Naive thymus-derived CD8-positive, alpha-beta T cell (primary cell): ENCODE measurements around the gene MMP3. TPM values are rescaled to one million over a fixed set of nuclear protein-coding genes. Genes with fewer than 3 reads are reported as not detected.

Experiments
- ATAC-seq, 2 donors: fragments of 150-1000 bp; cut with Tn5 transposase in 1 of 2; sonication (Bioruptor Pico), chemical (Tn5 transposase) in 1 of 2; 1 replicate in 1 of 2; 2 replicates in 1 of 2; pipeline ENCODE4 v1.10.0; 2021; ENCODE audit warnings: mild to moderate bottlenecking in 2 of 2, moderate library complexity in 2 of 2
- POLR2A ChIA-PET: fragments of 350-600 bp; sonication (Branson Sonifier 250); formaldehyde crosslinking; loops from one replicate; lab custom pipeline; 2021; ENCODE audit warnings: antibody characterized with exemption; lab: Charles Lee
- DNase-seq, 10 donors: peaks; one replicate each; pipeline versions ENCODE4 v3.0.0 to v3.0.0-alpha.2; 2020 to 2022
- H3K27ac Mint-ChIP-seq, 10 donors: one replicate each; pipeline ENCODE4 v1.8.0; 2020 to 2022; ENCODE audit warnings: mild to moderate bottlenecking in 10 of 10, mixed read lengths in 10 of 10, moderate library complexity in 4 of 10, inconsistent platforms in 1 of 10
- H3K27me3 Mint-ChIP-seq, 5 donors: one replicate each; pipeline ENCODE4 v1.8.0; 2021 to 2022; ENCODE audit warnings: mixed read lengths in 5 of 5
- H3K36me3 Mint-ChIP-seq, 3 donors: one replicate each; pipeline ENCODE4 v1.8.0; 2020 to 2022; ENCODE audit warnings: mixed read lengths in 3 of 3, mild to moderate bottlenecking in 2 of 3, inconsistent platforms in 1 of 3
- H3K4me1 Mint-ChIP-seq, 4 donors: one replicate each; pipeline ENCODE4 v1.8.0; 2021 to 2022; ENCODE audit warnings: mixed read lengths in 4 of 4
- H3K4me3 Mint-ChIP-seq, 10 donors: one replicate each; pipeline ENCODE4 v1.8.0; 2020 to 2022; ENCODE audit warnings: mild to moderate bottlenecking in 10 of 10, mixed read lengths in 10 of 10, moderate library complexity in 6 of 10, inconsistent platforms in 1 of 10
- H3K9me3 Mint-ChIP-seq, 9 donors: one replicate each; pipeline ENCODE4 v1.8.0; 2020 to 2022; ENCODE audit warnings: mixed read lengths in 9 of 9, mild to moderate bottlenecking in 3 of 9, inconsistent platforms in 1 of 9, moderate library complexity in 1 of 9
- polyA plus RNA-seq, 3 donors: library from polyadenylated mRNA; unstranded; fragments of 300-500 nt; fragmentation: Illumina TruSeq; gene quantifications; one replicate each; pipeline ENCODE4 v1.2.3, GENCODE V29; 2021
- total RNA-seq, 8 experiments: library from RNA in 2 of 8; stranded (reverse) in 2 of 8; gene quantifications; one replicate each; pipeline ENCODE4 v1.2.3 and lab custom pipeline; 2021 to 2026

Gene MMP3
- total and polyA plus RNA-seq, 5 experiments from 2014 or later: not detected

GRCh38 chr11:102799681-102800340 is 43.6 kb downstream of the MMP3 start:
- no peak for DNase-seq
- Mint-ChIP-seq H3K9me3 (no peaks in the 10 kb centered on the region), H3K4me1 (no peaks in the 10 kb centered on the region), H3K27me3 (peaks cover 7 to 22% (median 11%) of the 10 kb centered on the region in 5 donors), H3K36me3 (no peaks in the 10 kb centered on the region), H3K27ac (no peak overlapping the region), H3K4me3 (no peak overlapping the region)
- ATAC-seq: no peak
- POLR2A ChIA-PET: no interaction called here

GRCh38 chr11:102798012-102798746 is 45.2 kb downstream of the MMP3 start, which contains the start of gene MMP1:
Gene MMP1 (minus strand): TSS chr11:102798160. CDS start chr11:102798092, 68 bp downstream.
- POLR2A ChIA-PET: no interaction called here

GRCh38 chr11:102794382-102794781 is 49.0 kb downstream of the MMP3 start:
- Mint-ChIP-seq H3K4me1 (no peaks in the 10 kb centered on the region), H3K36me3 (no peaks in the 10 kb centered on the region), H3K9me3 (no peaks in the 10 kb centered on the region), H3K27me3 (peaks cover 0 to 10% (median 2%) of the 10 kb centered on the region in 5 donors), H3K27ac (no peak overlapping the region), H3K4me3 (no peak overlapping the region)
- DNase-seq: no peak
- POLR2A ChIA-PET: no interaction called here
- peak in 1 of 2 donors; percentile 32 for ATAC-seq

More at GRCh38 chr11:102798012-102798746, 45.2 kb downstream of the MMP3 start, which contains the start of gene MMP1:
- Mint-ChIP-seq H3K4me3 (no peak within 1 kb of the TSS), H3K27me3 (peaks cover 0 to 7% (median under 1%) of the 10 kb centered on the region in 5 donors), H3K9me3 (no peaks in the 10 kb centered on the region), H3K36me3 (no peaks in the 10 kb centered on the region), H3K27ac (no peak within 1 kb of the TSS), H3K4me1 (no peaks in the 10 kb centered on the region)
- DNase-seq (no peak), ATAC-seq (no peak)

- peaks cover 0 to 12% (median 2%) of the 10 kb centered on the region in 5 donors for H3K27me3 Mint-ChIP-seq
Measured at GRCh38 chr11:102793677-102794290, 49.6 kb downstream of the MMP3 start.

GRCh38 chr11:102792604-102793003 is 50.8 kb downstream of the MMP3 start:
- POLR2A ChIA-PET: no interaction called here
- Mint-ChIP-seq H3K36me3 (no peaks in the 10 kb centered on the region), H3K27me3 (peaks cover 0 to 15% (median 2%) of the 10 kb centered on the region in 5 donors), H3K9me3 (no peaks in the 10 kb centered on the region), H3K4me3 (no peak overlapping the region), H3K4me1 (no peaks in the 10 kb centered on the region), H3K27ac (no peak overlapping the region)
- DNase-seq (no peak), ATAC-seq (no peak)

More at GRCh38 chr11:102793677-102794290, 49.6 kb downstream of the MMP3 start:
- Mint-ChIP-seq H3K4me3 (no peak overlapping the region), H3K4me1 (no peaks in the 10 kb centered on the region), H3K36me3 (no peaks in the 10 kb centered on the region), H3K27ac (no peak overlapping the region), H3K9me3 (no peaks in the 10 kb centered on the region)
- POLR2A ChIA-PET: no interaction called here
- no peak for DNase-seq
- ATAC-seq: no peak

- Mint-ChIP-seq H3K4me1 (no peaks in the 10 kb centered on the region), H3K4me3 (no peak overlapping the region), H3K27ac (no peak overlapping the region), H3K36me3 (no peaks in the 10 kb centered on the region), H3K27me3 (peaks cover 0 to 15% (median 2%) of the 10 kb centered on the region in 5 donors), H3K9me3 (no peaks in the 10 kb centered on the region)
- no peak for ATAC-seq
- POLR2A ChIA-PET: no interaction called here
- no peak for DNase-seq
Measured at GRCh38 chr11:102791271-102792036, 52.0 kb downstream of the MMP3 start.

- H3K4me1 Mint-ChIP-seq: no peaks in the 10 kb centered on the region
- no peak overlapping the region for H3K4me3 Mint-ChIP-seq
- H3K27me3 Mint-ChIP-seq: peaks cover 0 to 15% (median 5%) of the 10 kb centered on the region in 5 donors
- H3K36me3 Mint-ChIP-seq: no peaks in the 10 kb centered on the region
- no peak for DNase-seq
- POLR2A ChIA-PET: no interaction called here
- ATAC-seq: no peak
- H3K9me3 Mint-ChIP-seq: peaks cover 0 to 3% (median 0%) of the 10 kb centered on the region in 9 donors
- H3K27ac Mint-ChIP-seq: no peak overlapping the region
Measured at GRCh38 chr11:102788334-102788995, 54.9 kb downstream of the MMP3 start.

Other genes starting within 250 kb of the MMP3 start
- not detected for gene MMP20, start 218.3 kb downstream of the MMP3 start, total RNA-seq
- not detected for gene MMP20, start 218.3 kb downstream of the MMP3 start, polyA plus RNA-seq
- not detected for gene MMP27, start 137.8 kb downstream of the MMP3 start, total RNA-seq
- not detected for gene MMP27, start 137.8 kb downstream of the MMP3 start, polyA plus RNA-seq
- not detected for gene MMP8, start 118.7 kb downstream of the MMP3 start, total RNA-seq
- not detected for gene MMP8, start 118.7 kb downstream of the MMP3 start, polyA plus RNA-seq
- not detected for gene MMP10, start 63.0 kb downstream of the MMP3 start, total RNA-seq
- not detected for gene MMP10, start 63.0 kb downstream of the MMP3 start, polyA plus RNA-seq
- gene MMP1, start 45.4 kb downstream of the MMP3 start, total RNA-seq: not detected
- gene MMP1, start 45.4 kb downstream of the MMP3 start, polyA plus RNA-seq: not detected
- not detected for gene MMP12, start 31.4 kb upstream of the MMP3 start, total RNA-seq
- gene MMP12, start 31.4 kb upstream of the MMP3 start, polyA plus RNA-seq: not detected
- gene MMP13, start 112.1 kb upstream of the MMP3 start, total RNA-seq: not detected
- not detected for gene MMP13, start 112.1 kb upstream of the MMP3 start, polyA plus RNA-seq
- gene DCUN1D5, start 248.6 kb upstream of the MMP3 start, total RNA-seq: 10 to 100 TPM; 15.7 to 16.6 TPM
- gene DCUN1D5, start 248.6 kb upstream of the MMP3 start, polyA plus RNA-seq: 10 to 100 TPM; 20.0 to 22.9 (median 21.9) TPM